AG10803 (cell line): ENCODE results near the gene NPBWR2.

Source experiments
- DNase-seq: peaks from one replicate; pipeline ENCODE4 v3.0.0; 2010; ENCODE audit warnings: low read depth
- H3K4me3 ChIP-seq: 2 replicates; pipeline ENCODE4 v1.5.1; 2011; ENCODE audit warnings: mild to moderate bottlenecking, low read length, control low read depth
- CTCF ChIP-seq: conservative IDR thresholded peaks from 2 replicates; pipeline ENCODE4 v1.5.1; 2011; ENCODE audit warnings: mild to moderate bottlenecking, low read length, control low read depth, inconsistent platforms

The NPBWR2 gene

DNA sequence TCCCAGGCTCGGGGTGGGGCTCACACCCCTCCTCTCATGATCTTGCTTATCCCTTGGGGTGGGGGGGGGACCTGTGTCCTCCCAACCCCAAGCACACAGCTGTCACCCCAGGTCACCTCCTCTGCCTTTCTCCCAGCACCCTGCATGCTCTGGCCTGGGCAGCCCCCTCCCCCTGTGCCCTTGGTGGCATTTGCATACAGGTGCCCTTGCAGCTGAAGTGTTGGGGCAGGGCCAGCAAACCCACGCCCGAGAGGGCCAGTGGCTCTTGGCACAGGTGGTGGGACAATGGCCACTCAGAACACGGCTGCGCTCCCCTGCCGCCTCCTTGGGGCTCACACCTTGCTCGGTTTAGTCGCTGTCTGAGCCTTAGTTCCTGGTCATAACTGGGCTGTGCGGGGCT, 45.5 kb upstream of the NPBWR2 start:
- DNase-seq = no peak
- TF ChIP-seq CTCF = no peak
- H3K4me3 ChIP-seq = no peak overlapping the region

GRCh38 chr20:64151633-64152530, 44.5 kb upstream of the NPBWR2 start:
- no peak for DNase-seq
- H3K4me3 ChIP-seq = no peak overlapping the region
- TF ChIP-seq CTCF = no peak

- no peak overlapping the region for H3K4me3 ChIP-seq
- TF ChIP-seq CTCF = no peak
- DNase-seq = no peak
These were observed 43.6 kb upstream of the NPBWR2 start for GRCh38 chr20:64150756-64151632.

GRCh38 chr20:64149809-64150560, 42.6 kb upstream of the NPBWR2 start:
- TF ChIP-seq CTCF = no peak
- no peak overlapping the region for H3K4me3 ChIP-seq
- no peak for DNase-seq

GRCh38 chr20:64149141-64149540, 41.8 kb upstream of the NPBWR2 start:
- H3K4me3 ChIP-seq = no peak overlapping the region
- no peak for DNase-seq
- no peak for TF ChIP-seq CTCF

- no peak overlapping the region for H3K4me3 ChIP-seq
- TF ChIP-seq CTCF = no peak
- no peak for DNase-seq
These were observed 41.2 kb upstream of the NPBWR2 start for GRCh38 chr20:64148581-64148980.
